ENCODE data around the gene RPN2. TPM values are rescaled to one million over a fixed set of nuclear protein-coding genes. Genes with fewer than 3 reads are reported as not detected.
A peak's percentile ranks its signal among the peaks of the same experiment; 100 is the strongest.

Gene RPN2
- total RNA-seq, 6 experiments from 2014 or later, result 261 to 304 (median 270) TPM

- H3K9me3 Mint-ChIP-seq, result no peaks in the 10 kb centered on the region
- peaks cover 29% of the 10 kb centered on the region for H3K4me1 Mint-ChIP-seq (ENCODE audit: low read depth)
- H3K36me3 Mint-ChIP-seq (ENCODE audit: low read depth), result peaks cover 24% of the 10 kb centered on the region; the same call in 1 of the 2 replicates
- no peak for TF ChIP-seq CTCF (IDR thresholded peaks at IDR 0.05)
- no peaks in the 10 kb centered on the region for H3K27me3 Mint-ChIP-seq (ENCODE audit: insufficient read depth)
- no peak for DNase-seq
- no peak overlapping the region for H3K4me3 Mint-ChIP-seq
- H3K27ac Mint-ChIP-seq, result peak overlapping the region; percentile 28
Observed at GRCh38 chr20:37205794-37206193, 26.7 kb downstream of the RPN2 start.

- H3K36me3 Mint-ChIP-seq (ENCODE audit: low read depth), result peaks cover 18% of the 10 kb centered on the region; the same call in 1 of the 2 replicates
- no peaks in the 10 kb centered on the region for H3K27me3 Mint-ChIP-seq (ENCODE audit: insufficient read depth)
- no peak for DNase-seq
- no peak for TF ChIP-seq CTCF (IDR thresholded peaks at IDR 0.05)
- peaks cover 15% of the 10 kb centered on the region for H3K4me1 Mint-ChIP-seq (ENCODE audit: low read depth)
- H3K9me3 Mint-ChIP-seq, result no peaks in the 10 kb centered on the region
- no peak overlapping the region for H3K27ac Mint-ChIP-seq
- H3K4me3 Mint-ChIP-seq, result no peak overlapping the region
Observed at GRCh38 chr20:37207171-37207570, 28.0 kb downstream of the RPN2 start.

GRCh38 chr20:37209193-37209592 is 30.1 kb downstream of the RPN2 start:
- Mint-ChIP-seq H3K4me1 (ENCODE audit: low read depth) (peaks cover 14% of the 10 kb centered on the region; the same call in 1 of the 2 replicates), H3K27ac (no peak overlapping the region), H3K36me3 (ENCODE audit: low read depth) (peaks cover 22% of the 10 kb centered on the region; the same call in 1 of the 2 replicates), H3K27me3 (ENCODE audit: insufficient read depth) (no peaks in the 10 kb centered on the region), H3K9me3 (no peaks in the 10 kb centered on the region), H3K4me3 (no peak overlapping the region)
- no peak for DNase-seq
- TF ChIP-seq CTCF (IDR thresholded peaks at IDR 0.05), result no peak

- H3K27me3 Mint-ChIP-seq (ENCODE audit: insufficient read depth), result no peaks in the 10 kb centered on the region
- no peaks in the 10 kb centered on the region for H3K9me3 Mint-ChIP-seq
- H3K4me1 Mint-ChIP-seq (ENCODE audit: low read depth), result peaks cover 20% of the 10 kb centered on the region
- TF ChIP-seq CTCF (IDR thresholded peaks at IDR 0.05), result no peak
- no peak overlapping the region for H3K4me3 Mint-ChIP-seq
- peaks cover 16% of the 10 kb centered on the region; the same call in 1 of the 2 replicates for H3K36me3 Mint-ChIP-seq (ENCODE audit: low read depth)
- no peak overlapping the region for H3K27ac Mint-ChIP-seq
- no peak for DNase-seq
Observed at GRCh38 chr20:37209661-37210314, 30.7 kb downstream of the RPN2 start.

- no peak overlapping the region for H3K27ac Mint-ChIP-seq
- H3K9me3 Mint-ChIP-seq, result no peaks in the 10 kb centered on the region
- DNase-seq, result no peak
- H3K27me3 Mint-ChIP-seq (ENCODE audit: insufficient read depth), result no peaks in the 10 kb centered on the region; the same call in 1 of the 2 replicates
- peaks cover 52% of the 10 kb centered on the region for H3K4me1 Mint-ChIP-seq (ENCODE audit: low read depth)
- no peak for TF ChIP-seq CTCF (IDR thresholded peaks at IDR 0.05)
- peaks cover 34% of the 10 kb centered on the region for H3K36me3 Mint-ChIP-seq (ENCODE audit: low read depth)
- H3K4me3 Mint-ChIP-seq, result no peak overlapping the region
Observed at GRCh38 chr20:37218441-37218840, 39.3 kb downstream of the RPN2 start.
